22Rv1 (cell line): ENCODE results near the gene DUOX2.

Source experiments
- H3K27ac ChIP-seq: fragments of 450-650 bp; 2 replicates; pipeline ENCODE4 v1.5.1; 2017
- CTCF ChIP-seq: fragments of 450-650 bp; IDR thresholded peaks from 2 replicates; pipeline ENCODE4 v1.5.1; 2017; ENCODE audit warnings: mild to moderate bottlenecking
- ZFX ChIP-seq: fragments of 450-650 bp; IDR thresholded peaks from 2 replicates; pipeline ENCODE4 v1.6.1; 2017; ENCODE audit warnings: antibody characterized with exemption, borderline replicate concordance

The DUOX2 gene

GRCh38 chr15:45117308-45118130 lies 3.5 kb upstream of the DUOX2 start:
- no peak overlapping the region for H3K27ac ChIP-seq
- TF ChIP-seq ZFX = no peak
- TF ChIP-seq CTCF = no peak

GRCh38 chr15:45116482-45117307 lies 2.7 kb upstream of the DUOX2 start:
- H3K27ac ChIP-seq = no peak overlapping the region
- no peak for TF ChIP-seq CTCF
- no peak for TF ChIP-seq ZFX

- no peak overlapping the region for H3K27ac ChIP-seq
- TF ChIP-seq CTCF (no peak), ZFX (no peak)
Observed at GRCh38 chr15:45116006-45116481, 2.1 kb upstream of the DUOX2 start.

GRCh38 chr15:45115312-45115820 lies 1.4 kb upstream of the DUOX2 start:
- TF ChIP-seq CTCF = no peak
- no peak for TF ChIP-seq ZFX
- no peak overlapping the region for H3K27ac ChIP-seq

- TF ChIP-seq CTCF (no peak), ZFX (no peak)
Observed at GRCh38 chr15:45114751-45115085, 746 bp upstream of the DUOX2 start.

GRCh38 chr15:45113380-45113990 lies 487 bp downstream of the DUOX2 start:
- H3K27ac ChIP-seq = no peak overlapping the region
- no peak for TF ChIP-seq ZFX

More at GRCh38 chr15:45114751-45115085, 746 bp upstream of the DUOX2 start:
- no peak overlapping the region for H3K27ac ChIP-seq

GRCh38 chr15:45112591-45113379 lies 1.2 kb downstream of the DUOX2 start:
- H3K27ac ChIP-seq = no peak overlapping the region
- no peak for TF ChIP-seq ZFX
- no peak for TF ChIP-seq CTCF
